Measurements from ENCODE around the gene IPO8.

Gene IPO8

GRCh38 chr12:30726647-30727046, 31.0 kb upstream of the IPO8 start:
- TF ChIP-seq ZFX (IDR thresholded peaks at IDR 0.05), result no peak
- TF ChIP-seq, protein P1, sequence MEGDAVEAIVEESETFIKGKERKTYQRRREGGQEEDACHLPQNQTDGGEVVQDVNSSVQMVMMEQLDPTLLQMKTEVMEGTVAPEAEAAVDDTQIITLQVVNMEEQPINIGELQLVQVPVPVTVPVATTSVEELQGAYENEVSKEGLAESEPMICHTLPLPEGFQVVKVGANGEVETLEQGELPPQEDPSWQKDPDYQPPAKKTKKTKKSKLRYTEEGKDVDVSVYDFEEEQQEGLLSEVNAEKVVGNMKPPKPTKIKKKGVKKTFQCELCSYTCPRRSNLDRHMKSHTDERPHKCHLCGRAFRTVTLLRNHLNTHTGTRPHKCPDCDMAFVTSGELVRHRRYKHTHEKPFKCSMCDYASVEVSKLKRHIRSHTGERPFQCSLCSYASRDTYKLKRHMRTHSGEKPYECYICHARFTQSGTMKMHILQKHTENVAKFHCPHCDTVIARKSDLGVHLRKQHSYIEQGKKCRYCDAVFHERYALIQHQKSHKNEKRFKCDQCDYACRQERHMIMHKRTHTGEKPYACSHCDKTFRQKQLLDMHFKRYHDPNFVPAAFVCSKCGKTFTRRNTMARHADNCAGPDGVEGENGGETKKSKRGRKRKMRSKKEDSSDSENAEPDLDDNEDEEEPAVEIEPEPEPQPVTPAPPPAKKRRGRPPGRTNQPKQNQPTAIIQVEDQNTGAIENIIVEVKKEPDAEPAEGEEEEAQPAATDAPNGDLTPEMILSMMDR (conservative IDR thresholded peaks at IDR 0.05), result no peak
- no peak overlapping the region for H3K27ac ChIP-seq

DNA sequence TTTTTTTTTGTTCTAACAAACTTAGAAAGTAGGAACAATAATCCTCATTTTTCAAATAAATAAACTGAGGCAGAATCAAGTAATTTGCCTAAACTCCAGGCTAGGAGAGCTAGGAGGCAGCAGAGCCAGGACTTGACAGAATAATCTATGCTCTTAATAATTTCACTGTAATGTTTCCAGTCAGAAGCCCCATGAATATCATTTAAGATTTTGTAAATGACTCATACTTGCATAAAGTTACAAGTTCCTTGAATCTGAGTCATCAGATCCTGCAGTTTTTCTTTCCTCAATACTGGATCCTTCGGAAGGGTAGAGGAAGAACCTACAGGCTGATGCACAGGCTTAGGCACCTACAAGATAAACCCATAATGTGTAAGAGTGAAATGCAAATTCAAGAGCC, 30.1 kb upstream of the IPO8 start:
- H3K27ac ChIP-seq, result no peak overlapping the region
- TF ChIP-seq, protein P1 (conservative IDR thresholded peaks at IDR 0.05), result no peak
- TF ChIP-seq ZFX (IDR thresholded peaks at IDR 0.05), result no peak

- no peak for TF ChIP-seq ZFX (IDR thresholded peaks at IDR 0.05)
- no peak overlapping the region for H3K27ac ChIP-seq
These were observed 23.4 kb upstream of the IPO8 start for GRCh38 chr12:30719060-30719459.

- H3K27ac ChIP-seq, result no peak overlapping the region
- TF ChIP-seq, protein P1 (conservative IDR thresholded peaks at IDR 0.05), result no peak
- TF ChIP-seq ZFX (IDR thresholded peaks at IDR 0.05), result no peak
These were observed 12.1 kb upstream of the IPO8 start for GRCh38 chr12:30707613-30708342.

DNA sequence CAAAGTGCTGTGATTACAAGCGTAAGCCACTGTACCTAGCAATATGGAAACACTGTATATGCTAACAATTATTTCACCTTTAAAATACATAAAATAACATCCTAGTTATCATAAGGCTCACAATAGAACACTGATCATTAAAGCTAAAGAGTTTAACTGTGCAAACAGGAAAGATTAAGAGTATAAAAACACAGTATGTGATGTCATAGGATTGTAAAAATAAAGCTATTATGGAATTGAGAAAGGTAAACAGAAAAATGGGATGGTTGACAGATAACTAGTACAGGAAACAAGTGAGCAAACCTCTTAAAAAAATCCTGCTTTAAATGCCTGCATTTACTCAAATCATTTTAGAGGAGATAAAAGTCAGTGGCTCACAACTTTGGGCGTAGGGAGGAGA, 10.8 kb upstream of the IPO8 start:
- no peak for TF ChIP-seq ZFX (IDR thresholded peaks at IDR 0.05)
- TF ChIP-seq, protein P1 (conservative IDR thresholded peaks at IDR 0.05), result no peak
- H3K27ac ChIP-seq, result peak overlapping the region; percentile 91

GRCh38 chr12:30701056-30701455, 5.4 kb upstream of the IPO8 start:
- no peak for TF ChIP-seq ZFX (IDR thresholded peaks at IDR 0.05)
- TF ChIP-seq, protein P1 (conservative IDR thresholded peaks at IDR 0.05), result no peak
- H3K27ac ChIP-seq, result no peak overlapping the region

- H3K27ac ChIP-seq, result no peak overlapping the region
- no peak for TF ChIP-seq ZFX (IDR thresholded peaks at IDR 0.05)
- TF ChIP-seq, protein P1 (conservative IDR thresholded peaks at IDR 0.05), result no peak
These were observed 4.7 kb upstream of the IPO8 start for GRCh38 chr12:30700216-30700900.

Measured in C4-2B (cell line).